Gastroesophageal sphincter (tissue), 4 donors: Measurements from ENCODE around the gene KLF15. TPM values are rescaled to one million over a fixed set of nuclear protein-coding genes. Genes with fewer than 3 reads are reported as not detected.

ENCODE experiments used
- ATAC-seq: fragments of 150-250 bp; one replicate; pipeline ENCODE4 v1.9.1; 2016; ENCODE audit warnings: mild to moderate bottlenecking, moderate library complexity
- H3K27ac ChIP-seq, 4 donors: fragments of 200-600 bp; sonication (generic) in 3 of 4; 1 replicate in 3 of 4; 2 replicates in 1 of 4; pipeline ENCODE4 v1.5.1; 2016 to 2019
- H3K27me3 ChIP-seq: fragments of 200-600 bp; sonication (generic); one replicate; pipeline ENCODE4 v1.5.1; 2019
- H3K36me3 ChIP-seq, 2 donors: fragments of 200-600 bp; sonication (generic); one replicate each; pipeline ENCODE4 v1.5.1; 2019; ENCODE audit warnings: control low read depth in 1 of 2
- H3K4me1 ChIP-seq, 3 donors: fragments of 200-600 bp; sonication (generic); 1 replicate in 2 of 3; 2 replicates in 1 of 3; pipeline ENCODE4 v1.5.1; 2016 to 2019; ENCODE audit warnings: control low read depth in 2 of 3
- H3K4me3 ChIP-seq, 2 donors: fragments of 200-600 bp; sonication (generic); one replicate each; pipeline ENCODE4 v1.5.1; 2019; ENCODE audit warnings: mild to moderate bottlenecking in 1 of 2, moderate library complexity in 1 of 2
- H3K9me3 ChIP-seq, 3 donors: fragments of 200-600 bp; sonication (generic); one replicate each; pipeline ENCODE4 v1.5.1; 2017 to 2019; ENCODE audit warnings: control low read depth in 2 of 3
- CTCF ChIP-seq, 4 experiments: fragments of 200-600 bp in 2 of 4; fragments of 450-650 bp in 2 of 4; sonication (generic) in 1 of 4; IDR thresholded peaks; one replicate each; pipeline ENCODE4 v1.5.1; 2017 to 2019; ENCODE audit warnings: antibody characterized with exemption in 4 of 4, mild to moderate bottlenecking in 2 of 4, moderate library complexity in 2 of 4
- EP300 ChIP-seq: sonication (generic); formaldehyde crosslinking; IDR thresholded peaks from one replicate; pipeline ENCODE4 v1.6.1; 2017; ENCODE audit warnings: antibody characterized with exemption, mild to moderate bottlenecking
- POLR2A ChIP-seq, 2 donors: fragments of 450-650 bp; IDR thresholded peaks; one replicate each; pipeline ENCODE4 v1.6.1; 2017; ENCODE audit warnings: antibody characterized with exemption in 2 of 2, mild to moderate bottlenecking in 2 of 2, moderate library complexity in 1 of 2
- POLR2AphosphoS5 ChIP-seq: sonication (generic); formaldehyde crosslinking; IDR thresholded peaks from one replicate; pipeline ENCODE4 v1.6.1; 2017; ENCODE audit warnings: antibody characterized with exemption
- WGBS, 2 donors: methylation state at CpG; one replicate each; pipeline ENCODE4 v1.1.5; 2018; ENCODE audit warnings: low coverage in 1 of 2; 5-methylcytosine and 5-hydroxymethylcytosine counted together
- total RNA-seq, 4 donors: library from RNA; depleted of rRNA; stranded (reverse); fragments of >200 nt; gene quantifications; one replicate each; pipeline ENCODE4 v1.1.0, GENCODE V29; 2016

KLF15 gene
- total RNA-seq, 4 donors from 2014 or later: 69.5 to 110 (median 94.0) TPM

GRCh38 chr3:126401611-126402160, 44.5 kb upstream of the KLF15 start:
- Histone ChIP-seq H3K36me3 (no peaks in the 10 kb centered on the region), H3K9me3 (no peaks in the 10 kb centered on the region), H3K27ac (no peak overlapping the region), H3K4me1 (no peaks in the 10 kb centered on the region), H3K4me3 (no peak overlapping the region), H3K27me3 (peaks cover 20% of the 10 kb centered on the region)
- TF ChIP-seq POLR2AphosphoS5: no peak
- no peak for TF ChIP-seq POLR2A (IDR thresholded peaks at IDR 0.05)
- no peak for TF ChIP-seq EP300
- TF ChIP-seq CTCF (IDR thresholded peaks at IDR 0.05): no peak
- ATAC-seq: no peak
- 0 to 68% methylated on average over 1 to 4 of the region's 8 CpGs for WGBS, 2 donors

GRCh38 chr3:126399756-126400155, 42.5 kb upstream of the KLF15 start:
- WGBS, 2 donors: 92% methylated on average over 4 of the region's 4 CpGs; no CpG with 5 or more reads in 1 of the 2 donors
- TF ChIP-seq POLR2A (IDR thresholded peaks at IDR 0.05): no peak
- TF ChIP-seq POLR2AphosphoS5: no peak
- TF ChIP-seq EP300: no peak
- TF ChIP-seq CTCF (IDR thresholded peaks at IDR 0.05): no peak
- Histone ChIP-seq H3K4me3 (no peak overlapping the region), H3K27ac (no peak overlapping the region), H3K27me3 (peaks cover 5% of the 10 kb centered on the region), H3K4me1 (peaks cover 0 to 6% (median 3%) of the 10 kb centered on the region in 3 donors), H3K9me3 (no peaks in the 10 kb centered on the region), H3K36me3 (no peaks in the 10 kb centered on the region)
- no peak for ATAC-seq

GRCh38 chr3:126399351-126399735, 42.1 kb upstream of the KLF15 start:
- Histone ChIP-seq H3K4me3 (no peak overlapping the region), H3K27me3 (peaks cover 6% of the 10 kb centered on the region), H3K4me1 (peaks cover 0 to 10% (median 7%) of the 10 kb centered on the region in 3 donors), H3K27ac (no peak overlapping the region), H3K9me3 (no peaks in the 10 kb centered on the region), H3K36me3 (no peaks in the 10 kb centered on the region)
- WGBS, 2 donors: 75% methylated on average over 1 of the region's 1 CpG; no CpG with 5 or more reads in 1 of the 2 donors
- ATAC-seq: no peak
- TF ChIP-seq POLR2A (IDR thresholded peaks at IDR 0.05): no peak
- no peak for TF ChIP-seq CTCF (IDR thresholded peaks at IDR 0.05)

- ATAC-seq: no peak
- Histone ChIP-seq H3K27ac (no peak overlapping the region), H3K36me3 (no peaks in the 10 kb centered on the region), H3K4me1 (peaks cover 0 to 12% (median 8%) of the 10 kb centered on the region in 3 donors), H3K27me3 (peaks cover 6% of the 10 kb centered on the region), H3K4me3 (no peak overlapping the region), H3K9me3 (no peaks in the 10 kb centered on the region)
- TF ChIP-seq POLR2AphosphoS5: no peak
- TF ChIP-seq CTCF (IDR thresholded peaks at IDR 0.05): no peak
- no peak for TF ChIP-seq POLR2A (IDR thresholded peaks at IDR 0.05)
- TF ChIP-seq EP300: no peak
- WGBS, 2 donors: 85% methylated on average over 4 of the region's 14 CpGs; no CpG with 5 or more reads in 1 of the 2 donors
These were observed 41.5 kb upstream of the KLF15 start for GRCh38 chr3:126398423-126399350.
